ENCODE measurements around the gene RHOH. TPM values are rescaled to one million over a fixed set of nuclear protein-coding genes. Genes with fewer than 3 reads are reported as not detected.
"Not testable (repeated sequence)": the region's sequence is repeated elsewhere in the genome, so short reads cannot be mapped to it uniquely, and the experiment has no call there.

RHOH gene
- total RNA-seq (645 TPM), polyA plus RNA-seq (100 to 1,000 TPM; 360 to 479 (median 397) TPM)

GRCh38 chr4:40196724-40197281, at the start of gene RHOH:
Gene RHOH (plus strand): TSS chr4:40197031. CDS start chr4:40243387, 46,356 bp downstream.
- Mint-ChIP-seq H3K27ac (peak within 1 kb of the TSS; percentile 99 to 100 (median 99)), H3K9me3 (peaks cover 0 to 3% (median 0%) of the 10 kb centered on the region in 7 donors), H3K27me3 (peaks cover 10% of the 10 kb centered on the region), H3K4me3 (peak within 1 kb of the TSS; percentile 97 to 99 (median 98)), H3K4me1 (peaks cover 0 to 47% (median 29%) of the 10 kb centered on the region in 4 donors), H3K36me3 (peaks cover 42% of the 10 kb centered on the region)
- Histone ChIP-seq H3K9me3 (ENCODE audit: control insufficient read depth in 2 of 2, low read length in 2 of 2) (no peaks in the 10 kb centered on the region), H3K4me3 (ENCODE audit: low read depth, low read length) (peak within 1 kb of the TSS; percentile 97), H3K27ac (ENCODE audit: insufficient read depth, low read length, poor library complexity, severe bottlenecking) (peak within 1 kb of the TSS; percentile 100), H3K27me3 (ENCODE audit: control insufficient read depth, insufficient read depth, low read length) (no peaks in the 10 kb centered on the region), H3K4me1 (ENCODE audit: control insufficient read depth, insufficient read depth, low read length, poor library complexity, severe bottlenecking) (peaks cover 67% of the 10 kb centered on the region), H3K36me3 (ENCODE audit: control insufficient read depth, insufficient read depth, low read length) (peaks cover 11% of the 10 kb centered on the region)
- peak; percentile 74 to 93 (median 85) for DNase-seq
- ATAC-seq (ENCODE audit: low read depth in 2 of 2) = peak; percentile 23 to 42

GRCh38 chr4:40147490-40147889, 49.3 kb upstream of the RHOH start:
- Mint-ChIP-seq H3K36me3 (peaks cover 20% of the 10 kb centered on the region), H3K4me1 (peaks cover 10 to 25% (median 22%) of the 10 kb centered on the region in 4 donors)
- ATAC-seq (ENCODE audit: low read depth in 2 of 2); H3K4me3 Mint-ChIP-seq; H3K27ac ChIP-seq (ENCODE audit: insufficient read depth, low read length, poor library complexity, severe bottlenecking); H3K27me3 Mint-ChIP-seq; H3K36me3 ChIP-seq (ENCODE audit: control insufficient read depth, insufficient read depth, low read length); H3K9me3 ChIP-seq (ENCODE audit: control insufficient read depth in 2 of 2, low read length in 2 of 2); H3K27me3 ChIP-seq (ENCODE audit: control insufficient read depth, insufficient read depth, low read length); H3K4me3 ChIP-seq (ENCODE audit: low read depth, low read length); DNase-seq; H3K9me3 Mint-ChIP-seq; H3K27ac Mint-ChIP-seq; H3K4me1 ChIP-seq (ENCODE audit: control insufficient read depth, insufficient read depth, low read length, poor library complexity, severe bottlenecking): not testable (repeated sequence)

GRCh38 chr4:40149960-40150385, 46.9 kb upstream of the RHOH start:
- H3K4me3 ChIP-seq (ENCODE audit: low read depth, low read length) = no peak overlapping the region
- H3K27me3 Mint-ChIP-seq = no peaks in the 10 kb centered on the region
- H3K27me3 ChIP-seq (ENCODE audit: control insufficient read depth, insufficient read depth, low read length) = no peaks in the 10 kb centered on the region
- peak; percentile 63 to 87 (median 83) for DNase-seq
- H3K4me1 Mint-ChIP-seq = peaks cover 22 to 42% (median 34%) of the 10 kb centered on the region in 4 donors
- H3K27ac Mint-ChIP-seq = peak overlapping the region; percentile 62 to 95 (median 68)
- H3K36me3 ChIP-seq (ENCODE audit: control insufficient read depth, insufficient read depth, low read length) = no peaks in the 10 kb centered on the region
- H3K36me3 Mint-ChIP-seq = peaks cover 11% of the 10 kb centered on the region
- peak overlapping the region in 3 of 4 donors; percentile 11 to 55 (median 16) for H3K4me3 Mint-ChIP-seq
- H3K27ac ChIP-seq (ENCODE audit: insufficient read depth, low read length, poor library complexity, severe bottlenecking) = peak overlapping the region; percentile 18
- peaks cover 0 to 7% (median 3%) of the 10 kb centered on the region in 7 donors for H3K9me3 Mint-ChIP-seq
- H3K4me1 ChIP-seq (ENCODE audit: control insufficient read depth, insufficient read depth, low read length, poor library complexity, severe bottlenecking) = peaks cover 20% of the 10 kb centered on the region
- H3K9me3 ChIP-seq (ENCODE audit: control insufficient read depth in 2 of 2, low read length in 2 of 2) = peaks cover 2 to 3% of the 10 kb centered on the region in 2 experiments
- peak; percentile 82 to 88 for ATAC-seq (ENCODE audit: low read depth in 2 of 2)

- Histone ChIP-seq H3K4me3 (ENCODE audit: low read depth, low read length) (no peak overlapping the region), H3K36me3 (ENCODE audit: control insufficient read depth, insufficient read depth, low read length) (no peaks in the 10 kb centered on the region), H3K27me3 (ENCODE audit: control insufficient read depth, insufficient read depth, low read length) (no peaks in the 10 kb centered on the region), H3K27ac (ENCODE audit: insufficient read depth, low read length, poor library complexity, severe bottlenecking) (peak overlapping the region; percentile 18), H3K4me1 (ENCODE audit: control insufficient read depth, insufficient read depth, low read length, poor library complexity, severe bottlenecking) (peaks cover 20% of the 10 kb centered on the region), H3K9me3 (ENCODE audit: control insufficient read depth in 2 of 2, low read length in 2 of 2) (peaks cover 2 to 3% of the 10 kb centered on the region in 2 experiments)
- peaks cover 22 to 42% (median 34%) of the 10 kb centered on the region in 4 donors for H3K4me1 Mint-ChIP-seq
- H3K27ac Mint-ChIP-seq = peak overlapping the region; percentile 34 to 68 (median 42)
- peaks cover 10% of the 10 kb centered on the region for H3K36me3 Mint-ChIP-seq
- ATAC-seq (ENCODE audit: low read depth in 2 of 2) (no peak), DNase-seq (no peak)
- H3K9me3 Mint-ChIP-seq = peaks cover 0 to 7% (median 3%) of the 10 kb centered on the region in 7 donors
- H3K4me3 Mint-ChIP-seq = peak overlapping the region in 1 of 4 donors; percentile 47
- H3K27me3 Mint-ChIP-seq = no peaks in the 10 kb centered on the region
Observed at GRCh38 chr4:40150932-40151331, 45.9 kb upstream of the RHOH start.

GRCh38 chr4:40152637-40153036, 44.2 kb upstream of the RHOH start:
- Mint-ChIP-seq H3K27ac (peak overlapping the region; percentile 38 to 68 (median 59)), H3K4me1 (peaks cover 22 to 42% (median 34%) of the 10 kb centered on the region in 4 donors), H3K4me3 (peak overlapping the region; percentile 46 to 79 (median 62)), H3K36me3 (peaks cover 7% of the 10 kb centered on the region), H3K27me3 (no peaks in the 10 kb centered on the region), H3K9me3 (peaks cover 0 to 7% (median 3%) of the 10 kb centered on the region in 7 donors)
- peak; percentile 19 to 68 (median 59) for DNase-seq
- Histone ChIP-seq H3K27ac (ENCODE audit: insufficient read depth, low read length, poor library complexity, severe bottlenecking) (peak overlapping the region; percentile 76), H3K4me1 (ENCODE audit: control insufficient read depth, insufficient read depth, low read length, poor library complexity, severe bottlenecking) (peaks cover 20% of the 10 kb centered on the region), H3K36me3 (ENCODE audit: control insufficient read depth, insufficient read depth, low read length) (no peaks in the 10 kb centered on the region), H3K27me3 (ENCODE audit: control insufficient read depth, insufficient read depth, low read length) (no peaks in the 10 kb centered on the region), H3K4me3 (ENCODE audit: low read depth, low read length) (peak overlapping the region; percentile 50), H3K9me3 (ENCODE audit: control insufficient read depth in 2 of 2, low read length in 2 of 2) (peaks cover 2 to 3% of the 10 kb centered on the region in 2 experiments)
- ATAC-seq (ENCODE audit: low read depth in 2 of 2) = peak; percentile 66 to 70

GRCh38 chr4:40157436-40157835, 39.4 kb upstream of the RHOH start:
- Histone ChIP-seq H3K4me1 (ENCODE audit: control insufficient read depth, insufficient read depth, low read length, poor library complexity, severe bottlenecking) (peaks cover 15% of the 10 kb centered on the region), H3K27ac (ENCODE audit: insufficient read depth, low read length, poor library complexity, severe bottlenecking) (no peak overlapping the region), H3K27me3 (ENCODE audit: control insufficient read depth, insufficient read depth, low read length) (no peaks in the 10 kb centered on the region), H3K4me3 (ENCODE audit: low read depth, low read length) (no peak overlapping the region), H3K9me3 (ENCODE audit: control insufficient read depth in 2 of 2, low read length in 2 of 2) (no peaks in the 10 kb centered on the region), H3K36me3 (ENCODE audit: control insufficient read depth, insufficient read depth, low read length) (peaks cover 2% of the 10 kb centered on the region)
- ATAC-seq (ENCODE audit: low read depth in 2 of 2) (no peak), DNase-seq (no peak)
- H3K27me3 Mint-ChIP-seq = no peaks in the 10 kb centered on the region
- no peak overlapping the region for H3K4me3 Mint-ChIP-seq
- no peak overlapping the region for H3K27ac Mint-ChIP-seq
- H3K4me1 Mint-ChIP-seq = peaks cover 12 to 22% (median 12%) of the 10 kb centered on the region in 4 donors
- H3K9me3 Mint-ChIP-seq = no peaks in the 10 kb centered on the region
- H3K36me3 Mint-ChIP-seq = peaks cover 14% of the 10 kb centered on the region

GRCh38 chr4:40160258-40160657, 36.6 kb upstream of the RHOH start:
- no peaks in the 10 kb centered on the region for H3K27me3 ChIP-seq (ENCODE audit: control insufficient read depth, insufficient read depth, low read length)
- Mint-ChIP-seq H3K27ac (no peak overlapping the region), H3K27me3 (no peaks in the 10 kb centered on the region), H3K4me1 (peaks cover 0 to 7% (median 0%) of the 10 kb centered on the region in 4 donors), H3K36me3 (peaks cover 21% of the 10 kb centered on the region), H3K9me3 (no peaks in the 10 kb centered on the region), H3K4me3 (no peak overlapping the region)
- peaks cover 5% of the 10 kb centered on the region for H3K36me3 ChIP-seq (ENCODE audit: control insufficient read depth, insufficient read depth, low read length)
- H3K4me1 ChIP-seq (ENCODE audit: control insufficient read depth, insufficient read depth, low read length, poor library complexity, severe bottlenecking) = no peaks in the 10 kb centered on the region
- H3K4me3 ChIP-seq (ENCODE audit: low read depth, low read length) = no peak overlapping the region
- H3K27ac ChIP-seq (ENCODE audit: insufficient read depth, low read length, poor library complexity, severe bottlenecking) = no peak overlapping the region
- DNase-seq (no peak), ATAC-seq (ENCODE audit: low read depth in 2 of 2) (no peak)
- no peaks in the 10 kb centered on the region for H3K9me3 ChIP-seq (ENCODE audit: control insufficient read depth in 2 of 2, low read length in 2 of 2)

Data from CD4-positive, CD25-positive, alpha-beta regulatory T cell (primary cell).